HFF-Myc (cell line): ENCODE results near the gene MATN1.

Source experiments
- DNase-seq: peaks from one replicate; pipeline ENCODE4 v3.0.0-alpha.2; 2011; ENCODE audit warnings: low read depth; ENCODE audit errors: extremely low read depth
- H3K4me3 ChIP-seq: replicated peaks from 2 replicates; pipeline ENCODE4 v1.5.1; 2011; ENCODE audit warnings: low read depth, mild to moderate bottlenecking, control low read depth, low read length
- CTCF ChIP-seq: IDR thresholded peaks from 2 replicates; pipeline ENCODE4 v1.5.1; 2012; ENCODE audit warnings: mild to moderate bottlenecking, low read depth, low read length, control low read depth; ENCODE audit errors: missing control alignments

MATN1 gene

GRCh38 chr1:30727824-30728223, 4.4 kb upstream of the MATN1 start:
- DNase-seq: peak; percentile 38
- TF ChIP-seq CTCF: no peak
- H3K4me3 ChIP-seq: no peak overlapping the region

DNA sequence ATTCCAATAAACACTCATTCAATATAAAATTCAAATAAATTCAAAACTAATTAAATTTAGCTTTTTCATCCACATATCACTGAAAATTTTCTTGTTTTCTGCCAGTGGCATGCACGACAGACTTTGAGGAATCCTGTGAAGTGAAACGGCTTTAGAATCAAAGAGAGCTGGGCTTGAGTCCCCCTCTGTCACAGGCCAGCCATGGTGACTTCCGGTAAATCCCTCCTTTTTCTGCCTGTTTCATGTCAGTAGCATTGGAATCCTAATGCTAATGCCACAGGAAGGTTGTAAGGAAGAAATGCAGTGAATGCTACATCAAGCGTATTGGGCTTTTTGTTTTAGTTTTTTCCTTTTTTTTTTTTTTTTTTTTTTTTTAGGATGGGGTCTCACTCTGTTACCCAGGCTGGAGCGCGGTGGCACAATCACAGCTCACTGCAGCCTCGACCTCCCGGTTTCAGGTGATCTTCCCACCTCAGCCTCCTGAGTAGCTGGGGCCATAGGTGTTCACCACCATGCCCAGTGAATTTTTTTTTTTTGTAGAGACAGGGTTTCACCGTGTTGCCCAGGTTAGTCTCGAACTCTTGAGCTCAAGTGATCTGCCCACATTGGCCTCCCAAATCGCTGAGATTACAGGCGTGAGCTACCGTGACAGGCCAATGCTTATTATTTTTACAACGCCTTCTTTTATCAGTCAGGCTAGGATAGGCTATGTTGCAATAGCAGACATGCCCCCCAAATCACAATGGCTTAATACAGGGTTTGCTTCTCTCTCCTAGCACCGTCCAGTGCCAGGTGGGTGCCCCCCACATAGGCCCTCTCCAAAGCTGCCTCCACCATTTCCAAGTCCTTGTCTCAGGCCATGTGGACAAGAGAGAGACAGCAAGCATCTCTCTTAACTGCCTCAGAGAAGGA, 3.6 kb upstream of the MATN1 start:
- DNase-seq: no peak
- no peak for TF ChIP-seq CTCF
- no peak overlapping the region for H3K4me3 ChIP-seq

GRCh38 chr1:30726236-30726635, 2.9 kb upstream of the MATN1 start:
- no peak for DNase-seq
- no peak for TF ChIP-seq CTCF
- no peak overlapping the region for H3K4me3 ChIP-seq

GRCh38 chr1:30725450-30726095, 2.2 kb upstream of the MATN1 start:
- no peak overlapping the region for H3K4me3 ChIP-seq
- TF ChIP-seq CTCF: no peak
- no peak for DNase-seq

DNA sequence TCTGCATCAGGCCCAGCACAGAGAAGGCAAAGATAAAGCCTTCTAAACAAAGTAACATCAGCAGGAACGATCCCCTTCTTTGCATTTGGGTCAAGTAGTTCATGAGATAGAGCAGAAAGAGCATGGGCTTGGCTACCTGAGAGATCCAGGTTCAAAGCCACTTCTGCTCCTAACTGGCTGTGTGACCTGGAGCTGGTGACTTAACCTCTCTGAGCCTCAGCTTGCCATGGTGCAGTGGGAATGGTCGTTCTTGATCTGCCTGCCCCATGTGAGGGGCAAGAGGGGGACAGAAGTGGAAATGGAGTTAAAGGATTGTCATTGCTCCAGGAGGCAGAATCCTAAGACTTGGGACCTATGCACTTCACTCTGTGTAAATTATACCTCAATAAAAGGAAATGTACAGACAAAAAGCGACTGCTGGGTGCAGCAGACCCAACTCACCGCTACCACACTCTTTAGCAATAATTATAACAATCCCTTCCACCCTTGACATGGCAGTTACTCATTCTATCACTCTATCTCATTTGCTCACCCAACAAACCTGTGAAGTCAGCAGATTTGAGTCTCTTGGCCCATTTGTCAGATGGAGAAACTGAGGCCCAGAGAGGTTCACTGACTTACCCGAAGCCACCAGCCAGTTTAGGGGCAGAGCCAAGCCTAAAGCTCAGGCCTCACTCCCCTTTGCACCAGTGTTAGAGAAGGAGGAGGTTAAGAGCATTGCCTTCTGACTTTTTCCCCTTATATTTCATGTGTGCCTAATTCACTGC, 1.5 kb upstream of the MATN1 start:
- TF ChIP-seq CTCF: no peak
- no peak for DNase-seq
- H3K4me3 ChIP-seq: no peak overlapping the region

DNA sequence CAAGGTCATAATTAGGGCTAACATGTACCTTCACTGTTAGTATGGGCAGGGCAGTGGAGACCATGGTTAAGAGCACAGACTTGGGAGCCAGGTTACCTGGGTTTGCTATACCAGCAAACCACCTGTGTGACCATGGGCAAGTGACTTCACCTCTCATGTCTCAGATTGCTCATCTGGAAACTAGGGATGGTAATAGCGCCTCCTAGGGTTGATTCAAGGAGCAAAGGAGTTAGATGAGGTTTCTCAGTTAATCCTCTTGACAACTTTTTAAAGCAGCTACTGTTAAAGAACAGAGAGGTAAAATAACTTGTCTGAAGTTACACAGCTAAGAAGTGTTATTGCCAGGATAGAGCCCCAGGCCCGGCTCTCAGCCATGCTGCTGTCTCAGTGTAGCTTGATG, 790 bp upstream of the MATN1 start:
- DNase-seq: no peak
- H3K4me3 ChIP-seq: no peak overlapping the region
- peak; percentile 24 for TF ChIP-seq CTCF
